ENCODE data around the gene NUP188.

Gene NUP188, protein sequence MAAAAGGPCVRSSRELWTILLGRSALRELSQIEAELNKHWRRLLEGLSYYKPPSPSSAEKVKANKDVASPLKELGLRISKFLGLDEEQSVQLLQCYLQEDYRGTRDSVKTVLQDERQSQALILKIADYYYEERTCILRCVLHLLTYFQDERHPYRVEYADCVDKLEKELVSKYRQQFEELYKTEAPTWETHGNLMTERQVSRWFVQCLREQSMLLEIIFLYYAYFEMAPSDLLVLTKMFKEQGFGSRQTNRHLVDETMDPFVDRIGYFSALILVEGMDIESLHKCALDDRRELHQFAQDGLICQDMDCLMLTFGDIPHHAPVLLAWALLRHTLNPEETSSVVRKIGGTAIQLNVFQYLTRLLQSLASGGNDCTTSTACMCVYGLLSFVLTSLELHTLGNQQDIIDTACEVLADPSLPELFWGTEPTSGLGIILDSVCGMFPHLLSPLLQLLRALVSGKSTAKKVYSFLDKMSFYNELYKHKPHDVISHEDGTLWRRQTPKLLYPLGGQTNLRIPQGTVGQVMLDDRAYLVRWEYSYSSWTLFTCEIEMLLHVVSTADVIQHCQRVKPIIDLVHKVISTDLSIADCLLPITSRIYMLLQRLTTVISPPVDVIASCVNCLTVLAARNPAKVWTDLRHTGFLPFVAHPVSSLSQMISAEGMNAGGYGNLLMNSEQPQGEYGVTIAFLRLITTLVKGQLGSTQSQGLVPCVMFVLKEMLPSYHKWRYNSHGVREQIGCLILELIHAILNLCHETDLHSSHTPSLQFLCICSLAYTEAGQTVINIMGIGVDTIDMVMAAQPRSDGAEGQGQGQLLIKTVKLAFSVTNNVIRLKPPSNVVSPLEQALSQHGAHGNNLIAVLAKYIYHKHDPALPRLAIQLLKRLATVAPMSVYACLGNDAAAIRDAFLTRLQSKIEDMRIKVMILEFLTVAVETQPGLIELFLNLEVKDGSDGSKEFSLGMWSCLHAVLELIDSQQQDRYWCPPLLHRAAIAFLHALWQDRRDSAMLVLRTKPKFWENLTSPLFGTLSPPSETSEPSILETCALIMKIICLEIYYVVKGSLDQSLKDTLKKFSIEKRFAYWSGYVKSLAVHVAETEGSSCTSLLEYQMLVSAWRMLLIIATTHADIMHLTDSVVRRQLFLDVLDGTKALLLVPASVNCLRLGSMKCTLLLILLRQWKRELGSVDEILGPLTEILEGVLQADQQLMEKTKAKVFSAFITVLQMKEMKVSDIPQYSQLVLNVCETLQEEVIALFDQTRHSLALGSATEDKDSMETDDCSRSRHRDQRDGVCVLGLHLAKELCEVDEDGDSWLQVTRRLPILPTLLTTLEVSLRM (N-terminal part only)
- 72.5 to 87.6 reads per million in 2 donors for total RNA-seq

DNA sequence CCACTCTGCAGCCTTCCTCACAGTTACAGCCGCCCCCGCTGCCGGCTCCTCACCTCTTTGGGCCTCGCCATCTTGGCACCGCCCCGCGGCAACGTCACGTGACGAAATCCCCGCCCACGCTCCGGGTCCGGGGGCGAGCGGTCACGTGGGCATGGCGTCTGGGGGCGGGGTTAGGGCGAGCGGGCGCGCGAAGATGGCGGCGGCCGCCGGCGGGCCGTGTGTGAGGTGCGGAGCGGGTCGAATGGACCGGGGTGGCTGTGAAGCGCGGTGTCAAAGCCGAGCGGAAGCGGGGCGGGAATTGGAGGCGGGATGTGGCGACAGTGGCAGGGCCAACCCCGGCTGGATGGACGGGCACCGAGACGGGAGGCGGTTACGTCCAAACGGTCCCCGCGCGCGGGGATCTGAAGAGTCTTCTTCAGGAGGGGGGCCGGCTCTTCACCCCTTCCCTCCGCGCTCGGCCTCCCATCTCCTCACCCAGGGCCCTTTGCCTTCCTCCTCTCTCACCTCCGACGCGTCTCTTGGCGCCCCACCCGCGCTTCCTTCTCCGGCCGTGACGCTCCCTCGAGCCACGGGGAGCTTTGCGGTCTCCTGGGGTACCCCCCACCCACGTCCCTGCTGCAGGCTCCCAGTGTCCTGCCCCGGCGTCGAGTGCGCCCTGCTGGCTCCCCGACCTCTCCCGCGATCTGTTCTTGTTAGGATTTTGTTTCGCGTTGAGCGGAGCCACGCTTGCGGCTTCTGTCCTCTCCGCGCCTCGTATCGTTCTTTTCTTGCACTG, at the start of gene NUP188, which contains the start of gene DOLK:
Gene NUP188 (plus strand): TSS at position 173 of the 775 bp plus-strand sequence. CDS start 21 bp downstream, at position 194.
Gene DOLK (minus strand): TSS at position 77 of the 775 bp plus-strand sequence. CDS start 300 bp downstream, outside the sequence.
- DNase-seq, result peak; percentile 93 to 99 (median 98)

DNA sequence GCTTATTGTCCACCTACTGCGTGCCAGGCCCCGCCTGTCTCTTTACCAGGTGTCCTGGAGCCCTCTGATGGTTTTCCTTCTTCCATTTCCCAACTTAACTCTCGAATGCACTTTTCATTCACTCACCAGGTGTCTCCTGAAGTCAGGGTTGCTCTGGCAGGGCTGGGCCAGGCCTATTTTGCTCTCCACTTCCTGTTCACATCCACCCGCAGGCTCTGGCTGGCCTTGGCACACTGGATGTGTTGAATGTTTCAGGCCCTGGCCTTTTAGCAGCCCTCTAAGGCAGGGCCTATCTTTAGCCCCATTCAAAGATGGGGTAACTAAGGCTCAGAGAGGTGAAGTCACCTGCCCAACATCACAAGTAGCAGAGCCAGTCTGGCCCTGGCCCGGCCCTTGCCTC, 49.1 kb upstream of the NUP188 start:
- DNase-seq, result peak in 1 of 5 experiments; percentile 34

DNA sequence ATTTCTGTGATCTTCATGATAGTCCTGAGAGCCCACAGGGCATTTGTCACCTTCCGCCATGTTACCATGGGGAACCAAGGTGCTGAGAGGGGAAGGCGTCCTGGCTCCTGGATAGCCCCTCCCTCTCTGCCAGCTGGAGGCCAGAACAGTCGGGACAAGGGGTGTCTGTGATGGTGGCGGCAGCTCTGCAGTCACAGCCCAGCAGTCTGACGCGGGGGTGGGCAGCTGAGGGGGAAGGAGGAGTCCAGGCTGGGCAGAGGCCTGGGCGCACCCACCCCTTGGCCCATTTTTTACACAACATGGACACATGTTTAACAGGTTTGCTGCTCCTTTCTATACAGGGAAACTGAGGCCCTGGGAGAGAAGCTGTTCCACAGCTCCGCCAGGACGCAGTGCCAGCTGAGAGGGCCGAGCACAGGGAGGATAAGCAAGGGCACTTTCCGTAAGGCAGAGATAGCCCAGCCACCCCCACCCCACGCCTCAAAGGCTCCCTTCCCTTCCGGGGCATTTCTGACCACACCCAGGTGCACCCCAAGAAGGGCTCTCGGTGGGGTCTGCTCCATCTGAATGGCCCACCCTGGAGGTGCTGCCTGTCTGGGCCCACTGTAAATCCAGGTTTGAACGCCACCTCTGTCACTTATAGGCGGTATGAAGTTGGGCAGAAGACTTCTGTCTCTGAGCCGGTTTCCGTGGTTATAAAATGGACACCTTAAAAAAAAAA, 48.5 kb upstream of the NUP188 start:
- no peak for DNase-seq

DNA sequence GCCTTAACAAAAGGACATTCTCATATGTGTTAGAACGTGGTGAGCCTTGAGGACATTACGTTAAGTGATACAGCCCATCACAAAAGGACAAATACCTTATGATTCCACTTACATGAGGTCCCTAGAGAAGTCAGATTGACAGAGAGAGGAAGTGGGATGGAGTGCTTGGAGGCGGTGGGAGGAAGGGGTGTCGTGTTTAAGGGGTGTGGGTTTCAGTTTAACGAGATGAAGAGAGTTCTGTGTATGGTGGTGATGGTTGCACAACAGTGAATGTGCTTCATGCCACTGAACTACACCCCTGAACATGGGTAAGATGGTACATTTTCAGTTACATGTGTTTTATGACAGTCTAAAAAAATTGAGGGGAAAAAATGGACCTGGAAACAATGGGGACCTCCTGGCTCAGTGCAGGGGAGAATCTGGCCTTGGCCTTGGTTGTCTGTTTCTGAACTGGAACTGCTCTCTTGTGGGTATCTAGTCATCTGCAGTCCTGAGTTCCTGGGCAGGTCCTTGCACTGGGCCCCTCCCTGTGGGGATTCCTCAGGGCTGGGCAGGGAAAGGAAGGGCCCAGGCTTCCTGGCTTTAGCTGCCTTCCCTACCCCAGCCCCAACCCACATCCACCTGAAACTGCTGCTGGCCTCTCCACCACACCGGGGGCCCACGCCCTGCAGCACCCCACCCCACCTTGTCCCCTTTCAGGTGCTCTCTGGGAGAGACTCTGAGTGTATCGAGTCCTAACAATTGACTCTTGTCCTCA, 47.8 kb upstream of the NUP188 start:
- peak in 2 of 5 experiments; percentile 27 to 55 for DNase-seq

DNA sequence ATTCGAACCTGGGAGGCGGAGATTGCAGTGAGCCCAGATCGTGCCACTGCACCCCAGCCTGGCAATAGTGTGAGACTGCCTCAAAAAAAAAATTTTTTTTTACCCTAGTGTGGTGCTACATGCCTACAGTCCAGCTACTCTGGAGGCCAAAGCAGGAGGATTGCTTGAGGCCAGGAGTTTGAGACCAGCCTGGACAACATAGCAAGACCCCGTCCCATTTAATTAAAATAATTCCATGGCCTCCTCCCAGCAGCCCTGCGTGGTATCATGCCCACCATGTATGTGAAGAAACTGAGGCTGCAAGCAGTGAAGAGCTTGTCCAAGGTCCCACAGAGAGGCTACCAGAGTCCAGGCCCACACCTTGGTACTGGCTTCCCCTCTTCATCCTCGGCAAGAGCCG, 46.1 kb upstream of the NUP188 start:
- no peak for DNase-seq

DNA sequence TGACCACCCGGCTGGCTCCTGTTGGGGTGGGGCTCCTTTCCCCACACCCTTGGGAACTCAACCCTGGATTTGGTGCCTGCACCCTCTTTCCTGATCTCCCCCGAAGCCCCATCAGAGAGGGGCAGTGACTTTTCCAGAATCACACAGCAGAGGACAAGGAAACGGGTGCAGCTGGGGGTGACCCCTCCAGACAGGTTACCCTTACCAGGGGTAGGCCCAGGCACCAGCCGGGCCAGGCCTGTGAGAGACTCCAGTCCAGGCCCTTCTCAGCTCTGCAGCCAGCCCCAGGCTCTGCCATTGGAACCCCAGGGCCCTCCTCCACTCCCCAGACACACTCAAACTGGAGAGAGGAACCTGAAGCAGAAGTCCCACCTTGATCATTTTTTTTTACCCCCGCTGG, 45.7 kb upstream of the NUP188 start:
- no peak for DNase-seq

DNA sequence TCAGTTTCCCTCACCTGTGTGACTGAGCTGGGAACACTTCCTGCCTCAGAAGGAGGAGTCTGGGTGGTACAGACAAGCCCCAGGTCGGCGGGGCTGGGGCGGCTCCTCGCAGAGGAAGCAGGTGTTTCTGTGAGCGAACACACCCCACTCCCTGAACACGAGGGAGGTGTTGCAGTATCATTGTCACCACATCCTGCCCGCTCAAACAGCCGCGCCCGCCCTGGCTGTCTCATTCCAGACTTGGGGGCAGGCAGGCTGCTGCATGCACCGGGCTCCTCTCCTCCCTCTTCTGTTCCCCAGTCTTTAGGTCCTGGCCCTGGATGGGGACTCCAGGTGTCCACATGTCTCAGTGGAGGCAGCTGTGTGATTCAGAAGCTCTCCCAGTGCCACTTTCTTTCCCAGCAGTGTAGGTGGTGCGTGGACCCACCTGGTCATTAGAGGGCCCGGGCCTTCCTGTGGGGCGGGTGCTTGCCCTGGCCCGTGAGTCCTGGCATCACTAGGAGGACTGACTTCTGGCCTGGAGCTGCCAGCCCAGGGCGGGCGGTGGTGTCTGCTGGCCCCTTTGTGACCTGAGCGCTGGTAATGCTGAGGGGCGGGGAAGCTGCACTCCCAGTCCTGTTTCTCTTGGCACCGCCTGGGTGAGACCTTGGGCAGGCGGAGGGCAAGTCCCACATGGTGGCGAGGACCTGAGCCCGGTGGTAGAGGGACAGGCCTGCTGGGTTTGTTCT, 45.0 kb upstream of the NUP188 start:
- peak; percentile 61 to 96 (median 76) for DNase-seq

DNA sequence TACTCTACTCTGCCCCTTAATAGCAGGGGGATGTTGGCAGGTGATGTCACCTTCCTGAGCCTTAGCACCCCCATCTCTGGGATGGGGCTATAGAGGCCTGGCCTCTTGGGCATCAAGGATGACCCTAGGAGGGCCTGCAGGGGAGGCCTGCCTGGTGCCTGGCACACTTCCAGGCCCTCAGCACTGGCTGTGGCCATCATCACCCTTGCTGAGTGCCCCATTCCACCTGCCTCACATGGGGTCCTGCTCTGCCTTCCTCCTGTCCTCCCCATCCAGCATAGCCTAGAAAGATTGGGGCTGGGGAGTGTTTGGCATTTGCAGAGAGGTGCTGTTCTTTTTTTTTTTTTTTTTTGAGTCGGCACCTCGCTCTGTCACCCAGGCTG, 44.4 kb upstream of the NUP188 start:
- DNase-seq, result no peak

DNA sequence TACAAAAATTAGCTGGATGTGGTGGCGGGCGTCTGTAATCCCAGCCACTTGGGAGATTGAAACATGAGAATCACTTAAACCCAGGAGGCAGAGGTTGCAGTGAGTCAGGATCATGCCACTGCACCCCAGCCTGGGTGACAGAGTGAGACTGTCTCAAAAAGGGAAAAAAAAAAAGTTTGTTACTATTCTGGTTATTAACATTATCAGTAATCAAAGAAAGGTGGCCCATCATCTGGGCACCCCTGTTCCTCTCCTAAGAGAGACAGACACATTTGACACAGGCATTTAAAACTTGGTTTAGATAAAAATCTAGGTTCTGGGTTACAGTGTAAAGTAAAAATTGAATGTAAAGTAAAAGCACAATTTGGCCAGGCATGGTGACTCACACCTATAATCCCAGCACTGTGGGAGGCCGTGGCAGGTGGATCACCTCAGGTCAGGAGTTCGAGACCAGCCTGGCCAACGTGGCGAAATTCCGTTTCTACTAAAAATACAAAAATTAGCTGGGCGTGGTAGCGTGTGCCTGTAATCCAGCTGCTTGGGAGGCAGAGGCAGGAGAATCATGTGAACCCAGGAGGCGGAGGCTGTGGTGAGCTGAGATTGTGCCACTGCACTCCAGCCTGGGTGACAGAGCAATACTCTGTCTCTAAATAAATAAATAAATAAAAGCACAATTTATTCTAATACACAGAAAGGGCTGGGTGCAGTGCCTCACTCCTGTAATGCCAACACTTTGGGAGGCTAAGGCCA, 43.5 kb upstream of the NUP188 start:
- DNase-seq, result peak in 1 of 5 experiments; percentile 55

DNA sequence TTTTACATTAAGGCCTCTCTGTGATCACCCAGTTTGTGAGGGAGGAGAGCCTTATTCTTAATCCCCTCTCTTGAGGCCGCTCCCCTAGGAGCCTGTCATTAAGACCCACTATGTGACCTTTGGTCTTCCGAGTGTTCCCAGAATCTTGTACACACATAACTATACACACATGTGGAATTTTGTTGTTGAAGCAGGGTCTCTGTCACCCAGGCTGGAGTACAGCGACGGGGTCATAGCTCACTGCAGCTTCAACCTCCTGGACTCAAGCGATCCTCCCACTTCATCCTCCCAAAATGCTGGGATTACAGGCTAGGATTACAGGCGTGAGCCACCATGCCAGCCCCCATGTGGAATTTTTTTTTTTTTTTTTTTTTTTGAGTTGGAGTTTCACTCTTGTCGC, 41.5 kb upstream of the NUP188 start:
- no peak for DNase-seq

DNA sequence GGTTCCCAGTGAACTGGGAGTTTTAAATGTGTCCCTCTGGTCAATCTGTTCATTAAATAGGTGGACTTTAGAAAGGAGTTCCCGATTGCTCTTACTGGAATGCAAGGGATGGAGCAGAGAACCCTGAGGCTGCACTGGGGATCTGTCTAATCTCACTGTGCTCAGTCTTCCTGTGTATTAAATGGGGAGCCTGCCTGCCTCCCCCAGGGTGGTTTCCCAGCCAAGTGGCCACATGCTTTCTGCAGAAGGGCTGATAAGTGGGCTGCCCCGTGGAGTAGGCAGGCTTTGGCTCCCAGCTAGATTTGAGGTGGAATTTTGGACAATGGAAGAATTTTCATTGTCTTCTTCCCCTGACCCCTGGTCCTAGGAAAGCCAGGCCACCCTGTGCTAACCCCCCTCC, 40.8 kb upstream of the NUP188 start:
- DNase-seq, result no peak

DNA sequence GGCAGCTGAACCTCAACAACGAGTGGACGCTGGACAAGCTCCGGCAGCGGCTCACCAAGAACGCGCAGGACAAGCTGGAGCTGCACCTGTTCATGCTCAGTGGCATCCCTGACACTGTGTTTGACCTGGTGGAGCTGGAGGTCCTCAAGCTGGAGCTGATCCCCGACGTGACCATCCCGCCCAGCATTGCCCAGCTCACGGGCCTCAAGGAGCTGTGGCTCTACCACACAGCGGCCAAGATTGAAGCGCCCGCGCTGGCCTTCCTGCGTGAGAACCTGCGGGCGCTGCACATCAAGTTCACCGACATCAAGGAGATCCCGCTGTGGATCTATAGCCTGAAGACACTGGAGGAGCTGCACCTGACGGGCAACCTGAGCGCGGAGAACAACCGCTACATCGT, 39.1 kb upstream of the NUP188 start:
- DNase-seq, result no peak

DNA sequence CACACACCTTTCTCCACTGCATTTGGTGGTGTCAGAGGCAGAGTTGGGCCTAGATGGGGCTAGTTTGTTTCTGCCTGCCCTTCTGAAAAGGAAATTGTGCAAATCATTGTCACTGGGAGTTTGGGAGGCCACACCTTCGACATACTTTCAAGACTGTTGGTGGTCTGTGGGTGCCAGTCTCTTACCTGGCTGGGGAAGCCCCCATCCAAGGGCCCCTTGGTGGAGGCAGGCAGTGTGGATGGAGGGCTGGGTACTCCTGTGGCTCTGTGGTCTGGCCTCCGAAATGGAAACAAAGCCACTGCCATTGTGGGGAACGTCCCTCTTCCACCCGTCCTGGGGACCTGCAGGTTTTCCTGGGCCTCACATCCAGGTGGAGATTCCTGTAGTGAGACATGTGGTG, 37.6 kb upstream of the NUP188 start:
- peak in 1 of 5 experiments; percentile 38 for DNase-seq

DNA sequence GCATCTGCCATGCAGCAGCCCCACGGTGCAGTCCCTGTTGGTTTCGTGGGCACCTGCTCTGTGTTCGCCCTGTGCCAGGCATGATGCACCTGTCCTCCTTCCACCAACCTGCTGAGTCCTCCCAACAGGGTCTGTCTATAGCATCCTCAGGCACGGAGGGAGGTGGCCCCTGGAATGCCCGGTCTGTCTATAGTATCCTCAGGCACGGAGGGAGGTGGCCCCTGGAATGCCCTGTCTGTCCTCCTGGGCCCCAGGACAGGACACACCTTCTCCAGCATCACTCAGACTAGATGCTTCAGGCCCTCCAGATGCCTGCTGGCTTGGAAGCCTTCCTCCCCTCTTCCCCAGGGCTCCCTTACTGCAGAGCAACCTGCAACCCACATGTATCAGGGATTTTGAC, 36.6 kb upstream of the NUP188 start:
- DNase-seq, result no peak

DNA sequence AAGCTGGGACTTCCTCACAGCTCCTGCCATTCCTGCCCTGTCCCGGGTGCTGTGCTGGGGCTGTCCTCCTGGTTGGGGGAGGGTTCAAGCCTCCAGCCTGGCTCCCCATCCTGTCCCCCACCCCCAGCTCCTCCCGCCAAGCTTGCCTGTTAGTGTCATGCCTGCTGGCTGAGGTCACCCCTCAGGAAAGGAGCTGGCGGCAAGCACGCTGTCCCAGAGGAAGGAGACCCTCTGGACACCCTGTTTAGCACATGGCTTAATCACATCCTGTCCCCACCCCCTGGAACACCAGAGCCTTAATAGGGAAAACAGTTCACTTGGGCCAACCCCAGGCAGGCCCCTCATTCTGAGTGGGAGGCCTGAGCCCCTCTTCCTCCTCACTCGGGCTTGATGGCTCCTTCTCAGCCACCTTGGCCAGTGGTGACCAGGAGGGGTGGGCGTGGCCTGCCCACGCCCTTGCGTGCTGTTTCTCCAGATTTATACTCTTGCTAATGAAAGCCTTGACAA, 35.9 kb upstream of the NUP188 start:
- DNase-seq, result no peak

DNA sequence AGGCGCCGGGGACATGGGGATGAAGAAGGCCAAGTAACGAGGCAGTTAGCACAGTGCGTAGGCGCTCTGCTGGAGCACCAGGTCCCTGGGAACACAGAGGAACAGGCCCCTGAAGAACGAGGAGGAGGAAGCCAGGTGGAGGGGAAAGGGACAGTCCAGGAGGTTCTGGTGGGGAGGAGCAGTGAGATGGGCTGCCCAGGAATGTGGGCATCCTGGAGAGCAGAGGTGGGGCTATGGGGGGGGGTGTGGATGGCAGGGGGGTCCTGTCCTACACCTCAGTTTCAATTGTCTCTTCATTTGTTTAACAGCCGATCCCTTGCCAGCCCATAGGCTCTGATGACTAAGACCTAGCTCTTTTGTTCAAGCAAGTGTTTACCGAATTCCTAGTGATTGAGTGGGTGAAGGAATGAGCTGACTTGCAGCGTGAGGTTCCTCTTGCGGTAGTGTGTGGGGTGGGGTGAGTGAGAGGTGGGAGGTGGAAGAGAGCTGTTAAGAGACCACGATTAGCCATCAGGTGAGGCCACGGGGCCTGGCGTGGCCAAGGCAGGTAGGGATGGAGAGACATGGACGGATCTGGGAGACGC, 35.1 kb upstream of the NUP188 start:
- no peak for DNase-seq

DNA sequence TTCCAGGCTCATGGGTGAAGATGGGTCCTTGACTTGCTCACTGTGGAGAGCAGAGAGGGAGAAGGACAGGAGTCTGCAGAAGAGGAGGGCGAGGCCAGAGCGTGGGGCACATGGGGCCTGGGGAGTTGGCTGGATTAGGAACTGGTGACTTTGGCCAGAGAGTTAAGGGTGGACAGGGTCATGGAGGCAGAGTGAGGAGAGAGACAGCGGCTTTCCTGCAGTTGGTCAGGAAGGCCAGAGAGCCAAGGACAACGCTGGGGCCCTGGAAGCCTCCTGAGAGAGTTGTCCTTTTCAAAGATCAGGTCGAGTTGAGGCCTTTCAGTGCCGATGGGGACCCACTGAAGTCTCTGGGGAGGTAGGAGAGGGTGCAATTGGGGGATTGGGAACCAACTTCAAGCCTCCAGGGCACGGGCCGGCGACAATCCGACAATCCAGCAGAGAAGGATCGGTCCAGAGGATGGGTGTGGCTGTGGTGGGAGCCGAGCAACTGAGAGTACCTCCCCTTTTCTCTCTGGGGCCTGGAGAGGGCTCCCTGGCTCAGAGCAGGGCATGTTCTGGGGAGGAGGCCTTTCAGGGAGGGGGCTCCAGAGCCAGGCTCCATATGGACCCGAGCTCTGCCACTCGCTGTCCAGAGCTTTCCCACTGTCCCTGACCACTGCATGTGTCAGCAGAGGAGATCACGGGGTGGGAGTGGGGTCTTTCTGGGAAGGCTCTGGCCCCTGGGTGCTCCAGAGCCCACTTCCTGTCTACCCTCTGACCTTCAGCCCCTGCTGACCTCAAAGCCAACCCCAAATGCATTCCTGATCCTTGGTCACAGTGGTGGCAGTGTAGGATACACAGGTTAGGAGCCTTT, 34.2 kb upstream of the NUP188 start:
- no peak for DNase-seq
